ENCODE results near the gene MEIS3.
"Not testable (repeated sequence)": the region's sequence is repeated elsewhere in the genome, so short reads cannot be mapped to it uniquely, and the experiment has no call there.

MEIS3 gene

GRCh38 chr19:47389150-47389556, 30.2 kb downstream of the MEIS3 start:
- DNase-seq (ENCODE audit: extremely low read depth in 1 of 2, low read depth in 1 of 2): no peak

- DNase-seq (ENCODE audit: extremely low read depth in 1 of 2, low read depth in 1 of 2): not testable (repeated sequence)
These were observed 30.6 kb downstream of the MEIS3 start for GRCh38 chr19:47388721-47389120.

- DNase-seq (ENCODE audit: extremely low read depth in 1 of 2, low read depth in 1 of 2): not testable (repeated sequence)
These were observed 31.7 kb downstream of the MEIS3 start for GRCh38 chr19:47387623-47388022.

GRCh38 chr19:47386582-47386981, 32.7 kb downstream of the MEIS3 start:
- not testable (repeated sequence) for DNase-seq (ENCODE audit: extremely low read depth in 1 of 2, low read depth in 1 of 2)

- DNase-seq (ENCODE audit: extremely low read depth in 1 of 2, low read depth in 1 of 2): not testable (repeated sequence)
These were observed 34.8 kb downstream of the MEIS3 start for GRCh38 chr19:47384533-47384932.

GRCh38 chr19:47383890-47384289, 35.4 kb downstream of the MEIS3 start:
- not testable (repeated sequence) for DNase-seq (ENCODE audit: extremely low read depth in 1 of 2, low read depth in 1 of 2)

GRCh38 chr19:47381653-47382279, 37.6 kb downstream of the MEIS3 start:
- peak in 1 of 2 donors; percentile 3 for DNase-seq (ENCODE audit: extremely low read depth in 1 of 2, low read depth in 1 of 2)

GRCh38 chr19:47381121-47381520, 38.2 kb downstream of the MEIS3 start:
- no peak for DNase-seq (ENCODE audit: extremely low read depth in 1 of 2, low read depth in 1 of 2)

- DNase-seq (ENCODE audit: extremely low read depth in 1 of 2, low read depth in 1 of 2): no peak
These were observed 38.8 kb downstream of the MEIS3 start for GRCh38 chr19:47380559-47380958.

- DNase-seq (ENCODE audit: extremely low read depth in 1 of 2, low read depth in 1 of 2): no peak
These were observed 39.9 kb downstream of the MEIS3 start for GRCh38 chr19:47379381-47379938.

- DNase-seq (ENCODE audit: extremely low read depth in 1 of 2, low read depth in 1 of 2): no peak
These were observed 41.1 kb downstream of the MEIS3 start for GRCh38 chr19:47378246-47378645.

- DNase-seq (ENCODE audit: extremely low read depth in 1 of 2, low read depth in 1 of 2): no peak
These were observed 41.5 kb downstream of the MEIS3 start for GRCh38 chr19:47377801-47378200.

GRCh38 chr19:47377208-47377701, 42.1 kb downstream of the MEIS3 start:
- no peak for DNase-seq (ENCODE audit: extremely low read depth in 1 of 2, low read depth in 1 of 2)

- DNase-seq (ENCODE audit: extremely low read depth in 1 of 2, low read depth in 1 of 2): no peak
These were observed 42.7 kb downstream of the MEIS3 start for GRCh38 chr19:47376589-47377144.

- no peak for DNase-seq (ENCODE audit: extremely low read depth in 1 of 2, low read depth in 1 of 2)
These were observed 43.4 kb downstream of the MEIS3 start for GRCh38 chr19:47375694-47376588.

GRCh38 chr19:47374876-47375693, 44.2 kb downstream of the MEIS3 start:
- no peak for DNase-seq (ENCODE audit: extremely low read depth in 1 of 2, low read depth in 1 of 2)

- no peak for DNase-seq (ENCODE audit: extremely low read depth in 1 of 2, low read depth in 1 of 2)
These were observed 45.8 kb downstream of the MEIS3 start for GRCh38 chr19:47373246-47374240.

GRCh38 chr19:47372603-47373002, 46.7 kb downstream of the MEIS3 start:
- no peak for DNase-seq (ENCODE audit: extremely low read depth in 1 of 2, low read depth in 1 of 2)

- no peak for DNase-seq (ENCODE audit: extremely low read depth in 1 of 2, low read depth in 1 of 2)
These were observed 48.1 kb downstream of the MEIS3 start for GRCh38 chr19:47371261-47371660.
